HEK293 (cell line): ENCODE data around the gene PRND.

ENCODE experiments used
- CTCF ChIA-PET: fragments of 350-600 bp; formaldehyde crosslinking; extraction: SDS; loops from one replicate; lab custom pipeline; 2021; ENCODE audit warnings: antibody characterized with exemption; lab: Yijun Ruan, JAX
- POLR2A ChIA-PET: fragments of 300-600 bp; formaldehyde crosslinking; extraction: SDS; loops from one replicate; lab custom pipeline; 2020; ENCODE audit warnings: antibody characterized with exemption, inconsistent platforms; lab: Yijun Ruan, JAX
- H3K27ac ChIP-seq: fragments of 200-500 bp; sonication (Bioruptor generic); 2 replicates; pipeline ENCODE4 v1.5.1; 2014; ENCODE audit warnings: low read depth, low read length, control low read depth, inconsistent platforms; ENCODE audit errors: extremely low read depth
- H3K36me3 ChIP-seq, 2 experiments: fragments of 200-500 bp in 1 of 2; sonication (Bioruptor generic) in 1 of 2; 1 replicate in 1 of 2; 2 replicates in 1 of 2; pipeline ENCODE4 v1.5.1; 2014 to 2017; ENCODE audit warnings: inconsistent platforms in 2 of 2, low read length in 2 of 2; ENCODE audit not compliant: control insufficient read depth in 2 of 2, insufficient read depth in 1 of 2
- H3K4me1 ChIP-seq: fragments of 200-500 bp; sonication (Bioruptor generic); 2 replicates; pipeline ENCODE4 v1.5.1; 2014; ENCODE audit warnings: mild to moderate bottlenecking, low read length, inconsistent platforms; ENCODE audit not compliant: control insufficient read depth, insufficient read depth
- H3K4me3 ChIP-seq: 2 replicates; pipeline ENCODE4 v1.5.1; 2011; ENCODE audit warnings: low read depth, mild to moderate bottlenecking, control low read depth, low read length, moderate library complexity
- H3K9me3 ChIP-seq: fragments of 200-500 bp; sonication (Bioruptor generic); 2 replicates; pipeline ENCODE4 v1.5.1; 2014; ENCODE audit warnings: low read depth, low read length, inconsistent platforms; ENCODE audit not compliant: control insufficient read depth, insufficient read depth
- ATF2 ChIP-seq: fragments of 450-650 bp; formaldehyde crosslinking; IDR thresholded peaks from 2 replicates; pipeline ENCODE4 v1.5.1; 2016; ENCODE audit warnings: missing biosample characterization, missing genetic modification characterization, low read depth
- ELK4 ChIP-seq: IDR thresholded peaks from 2 replicates; pipeline ENCODE4 v1.6.1; 2011; ENCODE audit warnings: mild to moderate bottlenecking, low read depth, low read length, borderline replicate concordance
- GLIS2 ChIP-seq: fragments of 450-650 bp; formaldehyde crosslinking; IDR thresholded peaks from 2 replicates; pipeline ENCODE4 v1.5.1; 2016; ENCODE audit warnings: missing biosample characterization, missing genetic modification characterization
- IKZF3 ChIP-seq: fragments of 450-650 bp; IDR thresholded peaks from 2 replicates; pipeline ENCODE4 v1.5.0; 2018; ENCODE audit warnings: missing biosample characterization, mild to moderate bottlenecking, missing genetic modification characterization, moderate library complexity
- KLF10 ChIP-seq: fragments of 450-650 bp; IDR thresholded peaks from 2 replicates; pipeline ENCODE4 v1.5.1; 2018; ENCODE audit warnings: missing biosample characterization, mild to moderate bottlenecking, missing genetic modification characterization
- SCRT1 ChIP-seq: fragments of 450-650 bp; formaldehyde crosslinking; IDR thresholded peaks from 2 replicates; pipeline ENCODE4 v1.5.1; 2016; ENCODE audit warnings: missing biosample characterization, missing genetic modification characterization, borderline replicate concordance
- WT1 ChIP-seq: fragments of 450-650 bp; formaldehyde crosslinking; IDR thresholded peaks from 2 replicates; pipeline ENCODE4 v1.5.1; 2016; ENCODE audit warnings: missing biosample characterization, missing genetic modification characterization
- ZBTB48 ChIP-seq: fragments of 450-650 bp; formaldehyde crosslinking; IDR thresholded peaks from 2 replicates; pipeline ENCODE4 v1.5.1; 2016; ENCODE audit warnings: missing biosample characterization, missing genetic modification characterization
- ZNF132 ChIP-seq: fragments of 450-650 bp; formaldehyde crosslinking; IDR thresholded peaks from 2 replicates; pipeline ENCODE4 v1.5.1; 2017; ENCODE audit warnings: missing biosample characterization, missing genetic modification characterization, borderline replicate concordance
- ZNF140 ChIP-seq: fragments of 450-650 bp; formaldehyde crosslinking; IDR thresholded peaks from 2 replicates; pipeline ENCODE4 v1.5.1; 2016; ENCODE audit warnings: missing biosample characterization, missing genetic modification characterization
- ZNF148 ChIP-seq: fragments of 450-650 bp; formaldehyde crosslinking; IDR thresholded peaks from 2 replicates; pipeline ENCODE4 v1.5.0; 2017; ENCODE audit warnings: missing biosample characterization, missing genetic modification characterization, borderline replicate concordance
- ZNF19 ChIP-seq: fragments of 450-650 bp; formaldehyde crosslinking; IDR thresholded peaks from 2 replicates; pipeline ENCODE4; 2016; ENCODE audit warnings: missing biosample characterization, missing genetic modification characterization, low read depth
- ZNF394 ChIP-seq: fragments of 450-650 bp; formaldehyde crosslinking; IDR thresholded peaks from 2 replicates; pipeline ENCODE4 v1.5.1; 2016; ENCODE audit warnings: missing biosample characterization, missing genetic modification characterization, mild to moderate bottlenecking, moderate library complexity, borderline replicate concordance
- ZNF423 ChIP-seq: fragments of 450-650 bp; formaldehyde crosslinking; IDR thresholded peaks from 2 replicates; pipeline ENCODE4 v1.5.1; 2016; ENCODE audit warnings: missing biosample characterization, missing genetic modification characterization
- ZNF426 ChIP-seq: fragments of 450-650 bp; formaldehyde crosslinking; IDR thresholded peaks from 2 replicates; pipeline ENCODE4 v1.5.1; 2017; ENCODE audit warnings: missing biosample characterization, missing genetic modification characterization, mild to moderate bottlenecking, inconsistent platforms, moderate library complexity
- ZNF529 ChIP-seq: fragments of 450-650 bp; formaldehyde crosslinking; IDR thresholded peaks from 2 replicates; pipeline ENCODE4 v1.5.1; 2017; ENCODE audit warnings: missing genetic modification characterization, missing biosample characterization; ENCODE audit not compliant: insufficient replicate concordance
- ZNF548 ChIP-seq: fragments of 450-650 bp; formaldehyde crosslinking; IDR thresholded peaks from 2 replicates; pipeline ENCODE4 v1.5.1; 2016; ENCODE audit warnings: missing biosample characterization, missing genetic modification characterization
- ZNF600 ChIP-seq: fragments of 450-650 bp; formaldehyde crosslinking; IDR thresholded peaks from 2 replicates; pipeline ENCODE4 v1.5.1; 2016; ENCODE audit warnings: missing biosample characterization, missing genetic modification characterization
- ZNF621 ChIP-seq: fragments of 450-650 bp; formaldehyde crosslinking; IDR thresholded peaks from 2 replicates; pipeline ENCODE4 v1.5.1; 2017; ENCODE audit warnings: missing biosample characterization, missing genetic modification characterization
- ZNF701 ChIP-seq: fragments of 450-650 bp; formaldehyde crosslinking; IDR thresholded peaks from 2 replicates; pipeline ENCODE4 v1.5.1; 2016; ENCODE audit warnings: missing biosample characterization, missing genetic modification characterization

Gene PRND

GRCh38 chr20:4709261-4710105 lies 12.2 kb upstream of the PRND start:
- POLR2A ChIA-PET = interaction anchor here (1.2 kb wide), 1 partner anchor 11 kb away, joined by 9 read pairs; no protein-coding TSS in a partner anchor

GRCh38 chr20:4710106-4710475 lies 11.6 kb upstream of the PRND start:
- no peaks in the 10 kb centered on the region for H3K4me1 ChIP-seq
- H3K4me3 ChIP-seq = no peak overlapping the region
- CTCF ChIA-PET = no interaction called here
- H3K9me3 ChIP-seq = no peaks in the 10 kb centered on the region
- no peaks in the 10 kb centered on the region for H3K36me3 ChIP-seq
- no peak for TF ChIP-seq WT1 (tag by site-specific recombination)
- TF ChIP-seq ZNF548 (tag by site-specific recombination) = no peak
- TF ChIP-seq ZNF132 (tag by site-specific recombination) = no peak
- TF ChIP-seq ZNF426 (tag by site-specific recombination) = no peak
- no peak for TF ChIP-seq ZNF148 (tag by site-specific recombination)
- no peak for TF ChIP-seq ZNF529
- no peak for TF ChIP-seq IKZF3
- TF ChIP-seq ZNF140 (tag by site-specific recombination) = no peak
- POLR2A ChIA-PET = interaction anchor here (1.2 kb wide), 1 partner anchor 11 kb away, joined by 9 read pairs; no protein-coding TSS in a partner anchor
- H3K27ac ChIP-seq = no peak overlapping the region

More at GRCh38 chr20:4709261-4710105, 12.2 kb upstream of the PRND start:
- Histone ChIP-seq H3K9me3 (no peaks in the 10 kb centered on the region), H3K36me3 (no peaks in the 10 kb centered on the region), H3K4me3 (no peak overlapping the region), H3K27ac (no peak overlapping the region), H3K4me1 (no peaks in the 10 kb centered on the region)
- CTCF ChIA-PET = interaction anchor here (1.2 kb wide), 1 partner anchor 101 kb away, joined by 3 read pairs; no protein-coding TSS in a partner anchor
- TF ChIP-seq ATF2 (0 out of 2 replicates have a peak, but pooled peaks have one; percentile 18), ZNF548 (tag by site-specific recombination) (peak; percentile 92), SCRT1 (no peak), ZNF600 (tag by site-specific recombination) (no peak), ZNF621 (no peak), ZNF19 (tag by site-specific recombination) (no peak), GLIS2 (tag by site-specific recombination) (no peak), WT1 (tag by site-specific recombination) (no peak)

GRCh38 chr20:4711511-4711910 lies 10.2 kb upstream of the PRND start:
- Histone ChIP-seq H3K9me3 (no peaks in the 10 kb centered on the region), H3K4me3 (no peak overlapping the region), H3K36me3 (no peaks in the 10 kb centered on the region), H3K27ac (no peak overlapping the region), H3K4me1 (no peaks in the 10 kb centered on the region)
- no peak for TF ChIP-seq ZNF701 (tag by site-specific recombination)
- TF ChIP-seq KLF10 = no peak
- no peak for TF ChIP-seq ZNF394 (tag by site-specific recombination)
- no peak for TF ChIP-seq ZBTB48 (tag by site-specific recombination)
- no peak for TF ChIP-seq ELK4
- no peak for TF ChIP-seq ZNF423 (tag by site-specific recombination)
- POLR2A ChIA-PET = no interaction called here
- CTCF ChIA-PET = no interaction called here
